NCI-H1436 treated with DMSO at 0.1 percent for 48 hours (cell line): ENCODE measurements around the gene SLC38A1.
A peak's percentile ranks its signal among the peaks of the same experiment; 100 is the strongest.
"Not testable (repeated sequence)": the region's sequence is repeated elsewhere in the genome, so short reads cannot be mapped to it uniquely, and the experiment has no call there.

ENCODE experiments used
- DNase-seq: peaks from one replicate; lab custom pipeline; 2025; lab: John Stamatoyannopoulos, UW

The SLC38A1 gene

GRCh38 chr12:46268583-46269428, at the start of gene SLC38A1:
SLC38A1 (minus strand) TSS chr12:46269043; CDS start chr12:46239800, 29,243 bp downstream.
- peak; percentile 49 for DNase-seq

- DNase-seq = no peak
Measured at GRCh38 chr12:46318037-46318436, 49.2 kb upstream of the SLC38A1 start.

GRCh38 chr12:46304070-46304469, 35.2 kb upstream of the SLC38A1 start:
- no peak for DNase-seq

GRCh38 chr12:46303039-46303666, 34.3 kb upstream of the SLC38A1 start:
- no peak for DNase-seq

- no peak for DNase-seq
Measured at GRCh38 chr12:46300910-46301309, 32.1 kb upstream of the SLC38A1 start.

GRCh38 chr12:46299851-46300250, 31.0 kb upstream of the SLC38A1 start:
- peak; percentile 21 for DNase-seq

- no peak for DNase-seq
Measured at GRCh38 chr12:46298261-46298660, 29.4 kb upstream of the SLC38A1 start.

GRCh38 chr12:46296822-46297221, 28.0 kb upstream of the SLC38A1 start:
- no peak for DNase-seq

GRCh38 chr12:46292754-46293402, 24.0 kb upstream of the SLC38A1 start:
- DNase-seq = no peak

- DNase-seq = not testable (repeated sequence)
Measured at GRCh38 chr12:46291953-46292352, 23.1 kb upstream of the SLC38A1 start.

GRCh38 chr12:46285177-46285576, 16.3 kb upstream of the SLC38A1 start:
- DNase-seq = not testable (repeated sequence)

GRCh38 chr12:46282829-46283228, 14.0 kb upstream of the SLC38A1 start:
- no peak for DNase-seq

- no peak for DNase-seq
Measured at GRCh38 chr12:46276756-46277155, 7.9 kb upstream of the SLC38A1 start.

GRCh38 chr12:46271863-46272262, 3.0 kb upstream of the SLC38A1 start:
- DNase-seq = no peak

- DNase-seq = no peak
Measured at GRCh38 chr12:46269429-46270241, 792 bp upstream of the SLC38A1 start.

- no peak for DNase-seq
Measured at GRCh38 chr12:46267825-46268582, 839 bp downstream of the SLC38A1 start.

GRCh38 chr12:46267575-46267824, 1.3 kb downstream of the SLC38A1 start:
- DNase-seq = no peak

- DNase-seq = no peak
Measured at GRCh38 chr12:46266869-46267574, 1.8 kb downstream of the SLC38A1 start.

GRCh38 chr12:46266382-46266791, 2.5 kb downstream of the SLC38A1 start:
- no peak for DNase-seq

GRCh38 chr12:46265734-46266133, 3.1 kb downstream of the SLC38A1 start:
- DNase-seq = no peak

- DNase-seq = no peak
Measured at GRCh38 chr12:46265102-46265501, 3.7 kb downstream of the SLC38A1 start.
